Measurements from ENCODE around the gene CXADR.

Gene CXADR

GRCh38 chr21:17542371-17543011 lies 29.6 kb downstream of the CXADR start:
- no peak for ATAC-seq

DNA sequence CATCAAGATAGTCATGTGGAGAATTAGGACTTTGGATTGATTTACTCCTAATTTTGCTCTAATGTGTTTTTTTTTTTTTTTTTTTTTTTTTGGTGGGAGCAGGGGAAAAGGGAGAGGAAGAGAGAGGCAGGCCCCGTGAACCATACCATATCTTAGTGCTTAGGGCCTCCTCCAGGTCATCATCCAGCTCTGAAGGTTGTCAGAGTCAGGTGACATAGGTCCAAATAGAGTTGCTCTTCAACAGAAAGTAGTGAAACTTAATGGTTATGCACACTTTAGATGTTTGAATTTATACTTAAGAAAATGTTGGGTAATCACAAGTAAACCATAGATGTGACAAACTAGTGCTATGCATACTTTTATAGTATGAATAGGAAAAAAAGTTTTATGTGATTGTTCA lies 32.2 kb downstream of the CXADR start:
- ATAC-seq, result no peak

DNA sequence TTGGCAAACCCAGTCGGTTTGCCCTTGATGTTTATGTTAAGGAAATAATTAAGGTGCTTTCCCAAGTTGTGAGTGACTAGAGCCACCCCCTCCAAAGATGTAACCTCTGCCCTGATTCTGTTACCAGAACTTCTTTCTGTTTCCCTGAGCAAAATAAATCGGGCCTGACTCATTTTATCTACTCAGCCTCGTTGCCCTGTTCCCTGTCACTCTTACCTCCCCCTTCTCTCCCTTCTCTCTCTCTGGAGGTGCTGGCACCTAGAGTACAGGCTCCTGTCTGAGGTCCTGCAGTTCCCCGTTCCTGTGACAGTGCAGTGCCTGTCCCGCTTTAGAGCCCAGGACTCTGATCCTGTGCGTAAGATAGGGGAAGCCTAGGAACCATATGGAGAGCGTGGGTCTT lies 35.4 kb downstream of the CXADR start:
- peak; percentile 43 to 44 for ATAC-seq

DNA sequence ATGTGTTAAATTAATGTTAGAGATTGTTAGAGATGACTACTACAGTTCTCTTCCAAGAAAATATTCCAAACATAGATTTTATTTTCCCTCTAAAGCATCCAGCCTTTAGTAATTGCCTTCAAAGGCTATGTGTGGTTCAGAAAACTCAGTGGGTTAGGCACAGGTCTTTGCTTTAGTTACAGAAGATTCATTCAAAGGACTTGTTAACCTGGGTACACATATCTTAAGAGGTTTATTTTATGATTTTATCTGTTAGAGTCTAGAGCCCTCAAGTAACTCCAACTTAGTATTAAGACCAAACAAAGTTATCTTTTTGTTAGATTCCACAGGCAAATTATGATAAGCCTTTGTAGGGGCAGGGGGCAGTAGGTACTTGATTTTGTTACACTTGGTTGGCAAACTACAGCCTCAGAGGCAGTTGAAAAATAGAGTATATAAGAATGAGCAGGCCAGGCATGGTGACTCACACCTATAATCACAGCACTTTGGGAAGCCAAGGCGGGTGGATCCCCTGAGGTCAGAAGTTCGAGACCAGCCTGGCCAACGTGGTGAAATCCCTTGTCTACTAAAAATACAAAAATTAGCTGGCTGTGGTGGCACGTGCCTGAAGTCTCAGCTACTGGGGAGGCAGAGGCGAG lies 37.9 kb downstream of the CXADR start:
- no peak for ATAC-seq

DNA sequence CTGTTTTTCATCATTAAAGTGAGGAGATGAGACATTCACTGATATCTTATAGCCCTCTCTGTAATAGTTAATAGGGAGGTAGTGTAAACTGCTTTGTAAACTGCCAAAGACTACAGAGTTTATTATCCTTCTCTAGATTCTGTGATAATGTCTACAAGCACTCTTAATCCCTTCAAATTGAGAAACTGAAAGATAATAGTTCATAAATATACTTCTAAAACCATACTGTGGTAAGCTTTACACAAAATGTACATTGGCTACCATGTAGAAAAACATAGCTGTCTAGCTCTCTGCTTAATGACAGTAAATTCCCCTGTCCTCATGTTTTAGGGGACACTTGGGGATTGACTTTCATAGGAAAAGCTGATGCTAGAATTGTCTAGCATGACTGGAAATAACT lies 39.6 kb downstream of the CXADR start:
- no peak for ATAC-seq

- no peak for ATAC-seq
Measured at GRCh38 chr21:17554120-17554519, 41.3 kb downstream of the CXADR start.

DNA sequence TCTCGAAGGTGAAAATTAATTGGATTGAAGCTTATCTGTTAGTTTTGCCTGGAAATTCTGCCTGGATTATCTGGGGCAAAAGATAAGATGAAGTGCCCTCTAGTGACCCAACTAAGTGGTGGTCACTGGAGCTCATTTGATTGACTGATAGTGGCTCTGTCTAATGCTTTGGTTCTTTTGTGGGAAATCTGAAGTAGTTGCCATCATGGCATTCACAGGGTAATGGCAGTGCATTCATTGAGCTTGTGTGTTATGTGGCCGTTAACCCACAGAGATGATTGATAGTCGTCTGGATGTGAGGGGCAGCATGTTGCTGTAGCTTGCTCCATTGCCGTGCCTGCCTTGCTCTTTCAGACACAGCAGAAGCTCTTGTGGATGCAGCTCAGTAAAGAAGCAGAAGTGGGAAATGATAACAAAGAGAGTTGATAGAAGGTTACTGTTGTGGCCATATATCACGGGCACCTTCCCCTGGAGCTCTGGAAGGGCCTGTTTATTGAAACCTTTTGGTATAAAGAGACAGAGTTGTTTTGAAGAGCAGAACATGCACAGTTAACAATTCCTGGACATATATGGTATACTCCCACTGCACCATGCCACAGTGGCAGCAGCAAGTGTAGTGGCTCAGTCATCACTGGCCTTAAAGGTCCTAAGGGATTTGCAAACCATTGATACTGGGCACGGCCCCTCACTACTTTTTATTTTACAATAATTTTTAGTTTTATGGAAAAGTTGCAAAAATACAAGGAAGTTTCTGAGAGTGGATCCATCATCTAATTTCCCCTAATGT lies 42.0 kb downstream of the CXADR start:
- no peak for ATAC-seq

- no peak for ATAC-seq
Measured at GRCh38 chr21:17560377-17561025, 47.7 kb downstream of the CXADR start.

GRCh38 chr21:17570786-17571185 lies 57.9 kb downstream of the CXADR start:
- no peak for ATAC-seq

GRCh38 chr21:17572431-17572830 lies 59.6 kb downstream of the CXADR start:
- ATAC-seq, result no peak

GRCh38 chr21:17575076-17575475 lies 62.2 kb downstream of the CXADR start:
- ATAC-seq, result no peak

DNA sequence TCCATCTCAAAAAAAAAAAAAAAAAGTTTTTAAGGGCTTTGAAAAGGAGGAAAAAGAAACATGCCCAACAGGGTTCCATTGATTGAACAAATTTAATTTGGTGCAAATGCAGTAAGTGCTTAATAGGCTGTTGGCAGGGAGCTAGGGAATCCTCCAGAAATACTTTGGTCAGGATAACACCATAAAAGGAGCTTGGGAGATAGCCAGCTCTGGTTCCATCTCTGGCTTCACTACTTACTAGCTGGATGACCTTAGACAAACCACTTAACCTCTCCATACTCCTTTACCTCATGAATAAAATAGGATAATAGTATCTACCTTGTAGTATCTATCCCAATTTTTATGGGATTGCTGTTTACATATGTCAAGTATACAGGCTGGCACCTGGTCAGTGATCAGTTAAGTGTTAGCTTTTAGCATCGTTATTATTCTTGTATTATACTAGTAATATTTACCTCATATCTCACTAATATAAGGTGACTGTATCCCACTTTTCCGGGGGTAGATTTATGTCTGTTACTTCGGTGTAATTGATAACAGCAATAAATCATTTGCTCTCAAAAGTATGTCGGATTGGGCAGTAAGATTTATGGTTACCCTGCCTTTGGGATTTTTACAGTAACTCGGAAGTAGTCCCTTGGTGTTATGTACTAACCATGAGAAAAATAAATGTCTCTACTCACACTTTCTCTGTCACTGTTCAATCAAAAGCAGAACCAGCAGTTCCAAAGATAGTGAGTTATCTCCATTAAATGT lies 63.4 kb downstream of the CXADR start:
- ATAC-seq, result no peak

DNA sequence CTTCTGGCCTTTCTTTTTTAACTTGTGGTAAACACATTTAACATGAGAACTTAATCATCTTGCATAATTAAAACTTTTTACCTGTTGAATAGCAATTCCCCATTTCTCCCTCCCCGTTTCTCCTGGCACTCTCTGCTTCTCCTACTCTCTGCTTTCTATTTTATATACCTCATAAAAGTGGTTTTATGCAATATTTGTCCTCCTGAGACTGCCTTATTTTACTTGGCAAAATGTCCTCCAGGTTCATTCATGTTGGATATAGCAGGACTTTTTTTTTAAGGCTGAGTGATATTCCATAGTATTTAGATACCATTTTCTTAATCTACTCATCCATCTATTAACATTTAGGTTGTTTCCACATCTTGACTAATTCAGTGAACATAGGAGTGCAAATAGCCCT lies 64.9 kb downstream of the CXADR start:
- ATAC-seq, result no peak

DNA sequence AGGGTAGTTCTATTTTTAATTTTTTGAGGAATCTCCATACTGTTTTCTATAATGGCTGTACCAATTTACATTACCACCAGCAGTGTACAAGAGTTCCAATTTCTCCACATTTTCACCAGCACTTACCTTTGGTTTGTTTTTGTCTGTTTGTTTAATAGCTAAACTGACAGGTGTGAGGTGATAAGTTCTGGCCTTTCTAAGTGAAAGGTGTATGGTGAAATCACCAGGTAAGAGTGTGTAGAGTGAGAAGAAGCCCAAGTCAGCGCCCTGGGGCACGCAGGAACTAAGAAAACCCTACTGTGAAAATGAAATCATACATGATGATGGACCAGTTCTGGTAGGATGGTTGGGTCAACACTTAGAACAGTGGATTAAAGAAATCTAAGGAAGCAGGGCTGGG lies 65.3 kb downstream of the CXADR start:
- no peak for ATAC-seq

GRCh38 chr21:17578876-17579275 lies 66.0 kb downstream of the CXADR start:
- no peak for ATAC-seq

DNA sequence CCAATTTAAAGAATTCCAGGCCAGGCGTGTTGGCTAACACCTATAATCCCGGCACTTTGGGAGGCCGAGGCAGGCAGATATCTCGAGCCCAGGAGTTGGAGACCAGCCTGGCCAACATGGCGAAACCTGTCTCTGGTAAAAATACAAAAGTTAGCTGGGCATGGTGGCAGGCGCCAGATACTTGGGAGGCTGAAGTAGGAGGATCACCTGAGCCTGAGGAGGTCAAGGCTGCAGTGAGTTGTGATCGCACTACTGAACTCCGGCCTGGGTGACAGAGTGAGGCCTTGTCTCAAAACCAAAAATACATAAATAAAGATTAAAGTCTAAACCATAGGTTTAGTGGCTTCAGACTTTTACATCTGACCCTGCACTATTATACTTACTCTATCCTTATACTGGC lies 67.5 kb downstream of the CXADR start:
- no peak for ATAC-seq

GRCh38 chr21:17583898-17584297 lies 71.1 kb downstream of the CXADR start:
- ATAC-seq, result no peak

GRCh38 chr21:17585875-17586450 lies 73.1 kb downstream of the CXADR start:
- no peak for ATAC-seq

DNA sequence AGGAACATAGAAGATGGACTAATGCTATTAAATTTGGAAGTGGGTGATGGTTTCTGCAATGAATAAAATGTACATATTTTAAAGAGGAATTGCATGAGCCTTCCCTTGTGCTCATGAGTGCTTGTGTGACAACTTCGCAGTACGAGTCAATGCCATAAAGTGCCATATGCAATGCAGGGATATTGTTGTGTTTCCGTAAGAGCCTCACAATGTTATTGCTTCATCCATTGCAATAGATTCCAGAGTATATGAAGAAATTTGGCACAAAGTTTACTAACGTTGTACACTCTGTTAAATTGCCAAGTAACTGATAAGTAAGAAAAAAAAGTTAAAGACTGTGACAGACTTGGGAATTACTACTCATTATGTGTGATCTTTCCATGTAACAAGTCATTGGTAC lies 77.6 kb downstream of the CXADR start:
- no peak for ATAC-seq

GRCh38 chr21:17597680-17598079 lies 84.8 kb downstream of the CXADR start:
- peak; percentile 58 to 63 for ATAC-seq

- ATAC-seq, result no peak
Measured at GRCh38 chr21:17598437-17598836, 85.6 kb downstream of the CXADR start.

DNA sequence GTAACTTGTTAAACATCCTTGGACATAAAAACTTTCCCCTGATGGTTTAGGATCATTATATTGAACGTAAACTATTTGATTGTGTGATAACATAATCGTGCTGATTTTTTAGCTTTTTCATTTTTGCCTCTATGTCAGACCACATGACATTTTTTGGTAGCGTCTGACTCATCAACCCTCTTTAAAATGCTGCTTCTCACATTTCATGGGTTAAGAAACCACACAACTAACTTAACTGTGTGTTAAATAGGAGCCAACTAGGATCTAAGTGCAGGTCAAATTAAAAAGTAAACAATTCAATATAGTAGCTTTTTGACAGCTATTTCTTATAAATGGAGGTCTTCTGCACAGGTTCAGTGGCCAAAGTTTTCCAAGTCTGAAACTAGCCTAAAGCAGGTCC lies 90.0 kb downstream of the CXADR start:
- peak; percentile 28 to 66 for ATAC-seq

Measured in activated CD4-positive, CD25-positive, alpha-beta regulatory T cell treated with anti-CD3 and anti-CD28 coated beads, Interleukin-2, amount 50 U/mL, for 24 hours (primary cell).